Smooth muscle cell (in vitro differentiated cells): ENCODE measurements around the gene THAP3. TPM values are rescaled to one million over a fixed set of nuclear protein-coding genes. Genes with fewer than 3 reads are reported as not detected.
"Not testable (repeated sequence)": the region's sequence is repeated elsewhere in the genome, so short reads cannot be mapped to it uniquely, and the experiment has no call there.

Experiments used
- DNase-seq: peaks from one replicate; lab custom pipeline; 2025; ENCODE audit not compliant: unreplicated experiment; lab: John Stamatoyannopoulos, UW
- H2AFZ ChIP-seq: fragments of 200-600 bp; sonication (generic); 2 replicates; pipeline ENCODE4 v1.6.0; 2016; ENCODE audit warnings: antibody characterized with exemption, low read depth, mild to moderate bottlenecking
- H3F3A ChIP-seq: fragments of 200-600 bp; sonication (generic); 2 replicates; pipeline ENCODE4 v1.6.0; 2017; ENCODE audit warnings: antibody characterized with exemption, low read depth
- H3K27ac ChIP-seq: fragments of 200-600 bp; sonication (generic); 2 replicates; pipeline ENCODE4 v1.5.1; 2016; ENCODE audit warnings: low read depth, mild to moderate bottlenecking
- H3K27me3 ChIP-seq: fragments of 200-600 bp; sonication (generic); 2 replicates; pipeline ENCODE4 v1.6.1; 2016; ENCODE audit warnings: low read depth, mild to moderate bottlenecking
- H3K36me3 ChIP-seq: fragments of 200-600 bp; sonication (generic); 2 replicates; pipeline ENCODE4 v1.5.1; 2016; ENCODE audit warnings: low read depth
- H3K4me1 ChIP-seq: fragments of 200-600 bp; sonication (generic); 2 replicates; pipeline ENCODE4 v1.5.1; 2016; ENCODE audit warnings: low read depth
- H3K4me2 ChIP-seq: fragments of 200-600 bp; sonication (generic); 2 replicates; pipeline ENCODE4 v1.6.0; 2016; ENCODE audit warnings: mild to moderate bottlenecking
- H3K4me3 ChIP-seq: fragments of 200-600 bp; sonication (generic); 2 replicates; pipeline ENCODE4 v1.5.1; 2016; ENCODE audit warnings: mild to moderate bottlenecking
- H3K79me2 ChIP-seq: fragments of 200-600 bp; sonication (generic); 2 replicates; pipeline ENCODE4 v1.6.0; 2016; ENCODE audit warnings: low read depth, mild to moderate bottlenecking
- H3K9ac ChIP-seq: fragments of 200-600 bp; sonication (generic); 2 replicates; pipeline ENCODE4 v1.6.0; 2016; ENCODE audit warnings: low read depth
- H3K9me3 ChIP-seq: fragments of 200-600 bp; sonication (generic); replicated peaks from 2 replicates; pipeline ENCODE4 v1.5.1; 2016; ENCODE audit warnings: low read depth
- H4K20me1 ChIP-seq: fragments of 200-600 bp; sonication (generic); 2 replicates; pipeline ENCODE4 v1.6.0; 2016; ENCODE audit warnings: low read depth
- CTCF ChIP-seq: fragments of 200-600 bp; sonication (generic); IDR thresholded peaks from 2 replicates; pipeline ENCODE4 v1.5.1; 2017; ENCODE audit warnings: borderline replicate concordance, mild to moderate bottlenecking, antibody characterized with exemption; ENCODE audit not compliant: insufficient read depth, poor library complexity, severe bottlenecking
- WGBS: methylation state at CpG from one replicate; pipeline ENCODE4 v1.1.7; 2016; ENCODE audit warnings: low lambda C conversion rate; 5-methylcytosine and 5-hydroxymethylcytosine counted together
- polyA plus RNA-seq: library from polyadenylated mRNA; unstranded; fragments of >200 nt; fragmentation: Nextera tagmentation; extraction: Ambion mirVana; gene quantifications from 2 replicates; pipeline ENCODE4 v1.2.1, GENCODE V29; 2016
- total RNA-seq: library from RNA; depleted of rRNA; stranded (reverse); fragments of >200 nt; gene quantifications from 2 replicates; pipeline ENCODE4 v1.2.3, GENCODE V29; 2014

The THAP3 gene
- total and polyA plus RNA-seq, 2 experiments from 2014 or later = 10.5 to 34.8 TPM

- Histone ChIP-seq H4K20me1 (no peaks in the 10 kb centered on the region), H3K27ac (no peak overlapping the region), H3K4me2 (no peak overlapping the region), H3K79me2 (no peaks in the 10 kb centered on the region), H3K27me3 (no peaks in the 10 kb centered on the region), H3K4me3 (no peak overlapping the region), H3F3A (no peaks in the 10 kb centered on the region), H2AFZ (no peak overlapping the region), H3K36me3 (no peaks in the 10 kb centered on the region), H3K4me1 (no peaks in the 10 kb centered on the region), H3K9me3 (no peaks in the 10 kb centered on the region), H3K9ac (no peak overlapping the region)
- DNase-seq = no peak
- WGBS = 94% methylated on average over 20 of the region's 20 CpGs
- no peak for TF ChIP-seq CTCF
Measured at GRCh38 chr1:6635161-6635909, 10.7 kb downstream of the THAP3 start.

GRCh38 chr1:6635910-6636760 is 11.5 kb downstream of the THAP3 start:
- no peaks in the 10 kb centered on the region for H3K9me3 ChIP-seq
- H3F3A ChIP-seq = no peaks in the 10 kb centered on the region
- no peaks in the 10 kb centered on the region for H3K4me1 ChIP-seq
- no peaks in the 10 kb centered on the region for H3K79me2 ChIP-seq
- no peaks in the 10 kb centered on the region for H3K27me3 ChIP-seq
- H3K27ac ChIP-seq = no peak overlapping the region
- H4K20me1 ChIP-seq = no peaks in the 10 kb centered on the region
- DNase-seq = no peak
- no peaks in the 10 kb centered on the region for H3K36me3 ChIP-seq
- no peak overlapping the region for H2AFZ ChIP-seq
- no peak overlapping the region for H3K9ac ChIP-seq
- no peak for TF ChIP-seq CTCF
- WGBS = 88% methylated on average over 16 of the region's 16 CpGs
- H3K4me2 ChIP-seq = no peak overlapping the region
- no peak overlapping the region for H3K4me3 ChIP-seq

- not testable (repeated sequence) for H4K20me1 ChIP-seq, H3K27ac ChIP-seq, H3K4me3 ChIP-seq, H3K4me1 ChIP-seq, H3F3A ChIP-seq, H2AFZ ChIP-seq, H3K27me3 ChIP-seq, H3K36me3 ChIP-seq, H3K9me3 ChIP-seq, H3K4me2 ChIP-seq, H3K79me2 ChIP-seq, DNase-seq, H3K9ac ChIP-seq
- 93% methylated on average over 6 of the region's 6 CpGs for WGBS
Measured at GRCh38 chr1:6636778-6637177, 12.1 kb downstream of the THAP3 start.

GRCh38 chr1:6637770-6638169 is 13.1 kb downstream of the THAP3 start:
- no peaks in the 10 kb centered on the region for H3K36me3 ChIP-seq
- WGBS = 94% methylated on average over 9 of the region's 9 CpGs
- no peak for TF ChIP-seq CTCF
- H3F3A ChIP-seq = no peaks in the 10 kb centered on the region
- no peak overlapping the region for H3K27ac ChIP-seq
- no peaks in the 10 kb centered on the region for H3K79me2 ChIP-seq
- no peak overlapping the region for H2AFZ ChIP-seq
- no peaks in the 10 kb centered on the region for H3K27me3 ChIP-seq
- no peaks in the 10 kb centered on the region for H3K4me1 ChIP-seq
- H3K4me3 ChIP-seq = no peak overlapping the region
- H4K20me1 ChIP-seq = no peaks in the 10 kb centered on the region
- H3K9ac ChIP-seq = no peak overlapping the region
- no peak for DNase-seq
- H3K4me2 ChIP-seq = no peak overlapping the region
- no peaks in the 10 kb centered on the region for H3K9me3 ChIP-seq
